ENCODE measurements around the gene TTC39C.

TTC39C gene

GRCh38 chr18:23992089-23992940, 22.2 kb upstream of the TTC39C start:
- DNase-seq: peak in 1 of 2 experiments; percentile 41

GRCh38 chr18:23992941-23993280, 21.6 kb upstream of the TTC39C start:
- DNase-seq: no peak

GRCh38 chr18:23994361-23994902, 20.1 kb upstream of the TTC39C start:
- DNase-seq: peak in 1 of 2 experiments; percentile 36

GRCh38 chr18:23995180-23995579, 19.4 kb upstream of the TTC39C start:
- DNase-seq: no peak

GRCh38 chr18:23998018-23998417, 16.5 kb upstream of the TTC39C start:
- no peak for DNase-seq

GRCh38 chr18:23998820-23999219, 15.7 kb upstream of the TTC39C start:
- no peak for DNase-seq

GRCh38 chr18:24000613-24001490, 13.7 kb upstream of the TTC39C start:
- no peak for DNase-seq

- DNase-seq: no peak
These were observed 12.1 kb upstream of the TTC39C start for GRCh38 chr18:24002479-24002878.

- no peak for DNase-seq
These were observed 11.3 kb upstream of the TTC39C start for GRCh38 chr18:24003288-24003687.

- no peak for DNase-seq
These were observed 10.5 kb upstream of the TTC39C start for GRCh38 chr18:24003903-24004640.

GRCh38 chr18:24006712-24007313, 7.7 kb upstream of the TTC39C start:
- no peak for DNase-seq

- DNase-seq: no peak
These were observed 5.3 kb upstream of the TTC39C start for GRCh38 chr18:24009246-24009645.

- DNase-seq: peak in 1 of 2 experiments; percentile 27
These were observed 4.8 kb upstream of the TTC39C start for GRCh38 chr18:24009651-24010333.

- DNase-seq: no peak
These were observed 3.9 kb upstream of the TTC39C start for GRCh38 chr18:24010673-24011072.

- DNase-seq: no peak
These were observed 3.2 kb upstream of the TTC39C start for GRCh38 chr18:24011123-24011917.

- DNase-seq: no peak
These were observed 1.5 kb upstream of the TTC39C start for GRCh38 chr18:24013051-24013450.

- peak; percentile 38 to 46 for DNase-seq
These were observed 558 bp downstream of the TTC39C start for GRCh38 chr18:24014986-24015638.

GRCh38 chr18:24015639-24016631, 1.4 kb downstream of the TTC39C start:
- DNase-seq: no peak

- no peak for DNase-seq
These were observed 2.1 kb downstream of the TTC39C start for GRCh38 chr18:24016643-24017042.

Data from stimulated activated CD4-positive, alpha-beta T cell treated with anti-CD3 and anti-CD28 coated beads, Interleukin-4, amount 100 ng/mL, for 4 hours (primary cell).